Endodermal cell (in vitro differentiated cells): ENCODE data around the gene AKT3. TPM values are rescaled to one million over a fixed set of nuclear protein-coding genes. Genes with fewer than 3 reads are reported as not detected.
A peak's percentile ranks its signal among the peaks of the same experiment; 100 is the strongest.

Experiments used
- DNase-seq: peaks from one replicate; pipeline ENCODE4 v3.0.0-alpha.2; 2017
- H3K27ac ChIP-seq: 2 replicates; pipeline ENCODE4 v1.5.1; 2013; ENCODE audit warnings: mild to moderate bottlenecking, low read depth, low read length, moderate library complexity
- H3K27me3 ChIP-seq: 2 replicates; pipeline ENCODE4 v1.6.1; 2013; ENCODE audit warnings: mild to moderate bottlenecking, low read length, moderate library complexity; ENCODE audit not compliant: insufficient read depth, control insufficient read depth, poor library complexity, severe bottlenecking
- H3K36me3 ChIP-seq: 2 replicates; pipeline ENCODE4 v1.7.0; 2013; ENCODE audit warnings: mild to moderate bottlenecking, low read length, moderate library complexity; ENCODE audit not compliant: control insufficient read depth, insufficient read depth
- H3K4me1 ChIP-seq: one replicate; pipeline ENCODE4 v1.7.0; 2013; ENCODE audit warnings: low read length; ENCODE audit not compliant: control insufficient read depth, insufficient read depth
- H3K4me3 ChIP-seq: 2 replicates; pipeline ENCODE4 v1.5.1; 2013; ENCODE audit warnings: mild to moderate bottlenecking, low read length, moderate library complexity
- H3K9ac ChIP-seq: 2 replicates; pipeline ENCODE4 v1.6.1; 2013; ENCODE audit warnings: mild to moderate bottlenecking, low read length, moderate library complexity; ENCODE audit not compliant: poor library complexity, severe bottlenecking; ENCODE audit errors: extremely low read depth
- H3K9me3 ChIP-seq: 2 replicates; pipeline ENCODE4 v1.6.1; 2013; ENCODE audit warnings: mild to moderate bottlenecking, low read length, moderate library complexity; ENCODE audit not compliant: control insufficient read depth
- H3K27ac Mint-ChIP-seq: 2 replicates; pipeline ENCODE4 v1.8.0; 2020; ENCODE audit warnings: mixed read lengths
- H3K27me3 Mint-ChIP-seq: 2 replicates; pipeline ENCODE4 v1.8.0; 2021; ENCODE audit warnings: mild to moderate bottlenecking, mixed read lengths; ENCODE audit not compliant: insufficient read depth
- H3K36me3 Mint-ChIP-seq: 2 replicates; pipeline ENCODE4 v1.8.0; 2020; ENCODE audit warnings: low read depth, mixed read lengths
- H3K4me1 Mint-ChIP-seq: 2 replicates; pipeline ENCODE4 v1.8.0; 2020; ENCODE audit warnings: mixed read lengths
- H3K4me3 Mint-ChIP-seq: 2 replicates; pipeline ENCODE4 v1.8.0; 2020; ENCODE audit warnings: mild to moderate bottlenecking, moderate library complexity, mixed read lengths
- H3K9me3 Mint-ChIP-seq: 2 replicates; pipeline ENCODE4 v1.8.0; 2020; ENCODE audit warnings: mild to moderate bottlenecking, mixed read lengths
- WGBS, 2 experiments: methylation state at CpG; one replicate each; pipeline versions ENCODE4 v1.1.5 to v1.1.7; 2013; ENCODE audit warnings: missing lambda C conversion rate in 2 of 2, mixed read lengths in 1 of 2; ENCODE audit not compliant: insufficient coverage in 1 of 2, insufficient read length in 1 of 2; 5-methylcytosine and 5-hydroxymethylcytosine counted together
- total RNA-seq, 2 donors: library from RNA; stranded (reverse); fragmentation: NEBNext Ultra II Directional in 1 of 2; extraction: Animal tissue kit (Norgen Biotek cat#: 25700) in 1 of 2; gene quantifications; 2 replicates in 1 of 2; 3 replicates in 1 of 2; pipeline ENCODE4 v1.2.1, GENCODE V29; 2021
- TF ChIP-seq, protein P1 (sequence below): fragments of 200-600 bp; sonication (generic); conservative IDR thresholded peaks from 2 replicates; pipeline ENCODE4 v1.5.0; 2021; ENCODE audit warnings: antibody characterized with exemption, mild to moderate bottlenecking

Gene AKT3
- total RNA-seq, 2 donors from 2014 or later = 38.2 to 49.1 TPM

DNA sequence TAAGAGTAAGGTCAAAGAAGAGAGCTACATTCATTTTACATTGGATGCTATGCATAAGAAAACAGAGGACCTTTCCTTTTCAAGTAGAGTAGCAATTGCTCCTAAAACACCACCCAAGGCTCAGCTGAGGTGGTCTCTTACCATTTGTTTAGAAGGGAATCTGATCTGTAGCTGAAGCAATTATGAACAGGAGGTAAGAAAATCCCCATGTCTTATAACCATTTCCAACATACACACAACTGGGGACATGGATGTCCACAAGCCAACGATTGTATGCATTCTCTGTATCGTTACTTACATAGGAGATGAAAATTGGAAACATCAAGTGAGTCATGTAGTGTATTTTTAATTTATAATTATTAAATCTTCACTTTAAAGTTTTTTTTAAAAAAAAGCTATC, 132.0 kb downstream of the AKT3 start:
- Mint-ChIP-seq H3K36me3 (no peaks in the 10 kb centered on the region), H3K27ac (no peak overlapping the region), H3K27me3 (no peaks in the 10 kb centered on the region), H3K9me3 (no peaks in the 10 kb centered on the region), H3K4me3 (no peak overlapping the region), H3K4me1 (peaks cover 14% of the 10 kb centered on the region)
- TF ChIP-seq, protein P1, sequence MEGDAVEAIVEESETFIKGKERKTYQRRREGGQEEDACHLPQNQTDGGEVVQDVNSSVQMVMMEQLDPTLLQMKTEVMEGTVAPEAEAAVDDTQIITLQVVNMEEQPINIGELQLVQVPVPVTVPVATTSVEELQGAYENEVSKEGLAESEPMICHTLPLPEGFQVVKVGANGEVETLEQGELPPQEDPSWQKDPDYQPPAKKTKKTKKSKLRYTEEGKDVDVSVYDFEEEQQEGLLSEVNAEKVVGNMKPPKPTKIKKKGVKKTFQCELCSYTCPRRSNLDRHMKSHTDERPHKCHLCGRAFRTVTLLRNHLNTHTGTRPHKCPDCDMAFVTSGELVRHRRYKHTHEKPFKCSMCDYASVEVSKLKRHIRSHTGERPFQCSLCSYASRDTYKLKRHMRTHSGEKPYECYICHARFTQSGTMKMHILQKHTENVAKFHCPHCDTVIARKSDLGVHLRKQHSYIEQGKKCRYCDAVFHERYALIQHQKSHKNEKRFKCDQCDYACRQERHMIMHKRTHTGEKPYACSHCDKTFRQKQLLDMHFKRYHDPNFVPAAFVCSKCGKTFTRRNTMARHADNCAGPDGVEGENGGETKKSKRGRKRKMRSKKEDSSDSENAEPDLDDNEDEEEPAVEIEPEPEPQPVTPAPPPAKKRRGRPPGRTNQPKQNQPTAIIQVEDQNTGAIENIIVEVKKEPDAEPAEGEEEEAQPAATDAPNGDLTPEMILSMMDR = no peak
- H3K9me3 ChIP-seq = no peaks in the 10 kb centered on the region
- H3K27ac ChIP-seq = no peak overlapping the region
- no peak for DNase-seq
- no peaks in the 10 kb centered on the region for H3K36me3 ChIP-seq
- no peak overlapping the region for H3K4me3 ChIP-seq
- no CpG with 5 or more reads among the region's 2 CpGs for WGBS, 2 experiments
- no peaks in the 10 kb centered on the region for H3K4me1 ChIP-seq
- H3K27me3 ChIP-seq = no peaks in the 10 kb centered on the region
- no peak overlapping the region for H3K9ac ChIP-seq

DNA sequence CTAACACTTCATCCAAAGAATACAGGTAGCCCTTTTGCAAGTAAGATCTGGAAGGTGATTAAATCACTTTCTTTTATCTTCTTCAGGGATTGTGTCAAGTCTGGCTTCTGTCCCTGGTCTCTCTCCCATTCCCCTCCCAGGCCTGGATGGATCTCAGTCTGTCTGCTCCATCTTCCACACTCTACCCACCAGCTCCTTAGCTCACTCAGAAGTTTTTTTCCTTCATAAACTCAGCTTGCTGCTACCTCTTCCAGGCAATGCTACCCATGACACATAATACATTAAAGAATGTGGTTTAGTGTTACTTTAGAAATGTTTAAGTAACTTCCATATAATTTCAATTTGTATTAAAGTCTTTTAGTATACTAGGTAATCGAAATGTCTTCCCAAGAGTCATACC, 133.1 kb downstream of the AKT3 start:
- Mint-ChIP-seq H3K9me3 (no peaks in the 10 kb centered on the region), H3K36me3 (no peaks in the 10 kb centered on the region), H3K27me3 (no peaks in the 10 kb centered on the region), H3K4me3 (no peak overlapping the region), H3K27ac (peak overlapping the region; percentile 24), H3K4me1 (peaks cover 12% of the 10 kb centered on the region)
- TF ChIP-seq, protein P1 = no peak
- Histone ChIP-seq H3K9me3 (no peaks in the 10 kb centered on the region), H3K4me1 (no peaks in the 10 kb centered on the region), H3K36me3 (no peaks in the 10 kb centered on the region), H3K27me3 (no peaks in the 10 kb centered on the region), H3K27ac (no peak overlapping the region), H3K4me3 (no peak overlapping the region), H3K9ac (no peak overlapping the region)
- 94 to 100% methylated on average over 1 of the region's 1 CpG for WGBS, 2 experiments
- DNase-seq = no peak

DNA sequence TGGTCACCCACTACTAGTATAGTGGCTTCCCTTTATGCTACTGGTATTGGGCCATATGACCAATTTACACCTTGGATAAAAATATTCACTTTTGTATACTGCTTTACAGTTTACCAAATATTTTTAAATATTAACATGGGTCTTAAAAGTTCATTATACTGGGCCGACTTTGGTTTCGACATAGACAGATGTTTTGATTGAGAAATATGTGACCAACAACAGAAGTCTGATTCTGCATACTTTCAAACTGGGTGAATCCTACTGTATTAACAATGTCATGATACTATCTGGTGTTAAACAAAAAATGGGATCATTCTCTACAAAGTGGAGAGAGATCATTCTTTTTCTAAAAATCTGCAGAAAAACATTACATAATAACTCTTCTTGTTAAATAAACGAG, 134.8 kb downstream of the AKT3 start:
- Mint-ChIP-seq H3K36me3 (no peaks in the 10 kb centered on the region), H3K4me3 (no peak overlapping the region), H3K4me1 (peaks cover 12% of the 10 kb centered on the region), H3K9me3 (no peaks in the 10 kb centered on the region), H3K27ac (no peak overlapping the region), H3K27me3 (no peaks in the 10 kb centered on the region)
- DNase-seq = no peak
- Histone ChIP-seq H3K9me3 (no peaks in the 10 kb centered on the region), H3K4me3 (no peak overlapping the region), H3K36me3 (no peaks in the 10 kb centered on the region), H3K9ac (no peak overlapping the region), H3K27ac (peak overlapping the region; percentile 98), H3K27me3 (no peaks in the 10 kb centered on the region), H3K4me1 (no peaks in the 10 kb centered on the region)
- TF ChIP-seq, protein P1 = no peak
- 100% methylated on average over 2 of the region's 3 CpGs for WGBS, 2 experiments
